ENCODE data around the gene OR51E1. TPM values are rescaled to one million over a fixed set of nuclear protein-coding genes. Genes with fewer than 3 reads are reported as not detected.

OR51E1 gene
- total and polyA plus RNA-seq, 9 of the 15 experiments (the other 6 are each of a cell fraction or from before 2014, with no cell fraction given), result 0.03 to 0.04 TPM; not detected in 7

DNA sequence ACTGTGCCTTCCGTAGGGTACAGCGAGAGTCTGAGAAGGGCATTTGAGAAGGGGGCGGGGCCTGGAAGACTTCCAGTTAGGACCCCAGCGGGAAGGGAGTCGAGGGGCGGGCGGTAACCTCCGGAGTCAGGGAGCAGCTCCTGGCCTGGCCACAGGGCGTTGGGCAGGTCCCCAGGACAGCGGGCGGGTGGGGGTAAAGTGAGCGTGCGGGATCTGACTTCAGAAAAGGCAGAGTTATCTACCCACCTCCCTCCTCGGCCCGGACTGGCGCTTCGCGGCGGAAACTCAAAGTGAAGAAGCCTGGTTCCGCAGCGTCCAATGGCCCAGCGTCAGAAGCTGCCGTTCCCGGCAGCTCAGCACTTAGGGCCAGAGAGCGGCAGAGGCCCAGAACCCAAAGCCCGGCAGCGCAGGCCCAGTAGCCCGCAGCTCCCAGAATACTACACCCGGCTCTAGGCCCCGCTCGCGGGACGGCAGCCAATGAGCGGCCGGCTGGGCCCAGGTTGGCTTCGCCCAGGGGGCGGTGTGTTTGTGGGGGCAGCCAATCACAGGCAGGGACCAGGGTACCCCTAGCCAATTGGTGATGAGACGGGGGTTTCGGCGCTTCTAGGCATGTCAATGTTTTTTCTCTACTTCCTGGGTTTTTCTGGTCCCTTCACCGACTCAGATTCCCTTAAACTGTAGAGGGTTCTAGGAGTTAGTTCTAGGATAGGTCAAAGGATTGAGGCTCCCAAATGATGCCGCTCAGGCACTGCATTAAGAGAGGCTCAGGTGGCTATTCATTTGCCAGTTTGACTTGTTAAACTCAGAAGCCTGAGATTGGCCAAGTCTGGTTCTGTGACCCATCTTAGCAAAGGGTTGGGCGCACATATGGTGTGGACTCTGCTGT lies 35.8 kb upstream of the OR51E1 start, which contains the start of gene TRIM68 (continued):
- TF ChIP-seq, protein P1, sequence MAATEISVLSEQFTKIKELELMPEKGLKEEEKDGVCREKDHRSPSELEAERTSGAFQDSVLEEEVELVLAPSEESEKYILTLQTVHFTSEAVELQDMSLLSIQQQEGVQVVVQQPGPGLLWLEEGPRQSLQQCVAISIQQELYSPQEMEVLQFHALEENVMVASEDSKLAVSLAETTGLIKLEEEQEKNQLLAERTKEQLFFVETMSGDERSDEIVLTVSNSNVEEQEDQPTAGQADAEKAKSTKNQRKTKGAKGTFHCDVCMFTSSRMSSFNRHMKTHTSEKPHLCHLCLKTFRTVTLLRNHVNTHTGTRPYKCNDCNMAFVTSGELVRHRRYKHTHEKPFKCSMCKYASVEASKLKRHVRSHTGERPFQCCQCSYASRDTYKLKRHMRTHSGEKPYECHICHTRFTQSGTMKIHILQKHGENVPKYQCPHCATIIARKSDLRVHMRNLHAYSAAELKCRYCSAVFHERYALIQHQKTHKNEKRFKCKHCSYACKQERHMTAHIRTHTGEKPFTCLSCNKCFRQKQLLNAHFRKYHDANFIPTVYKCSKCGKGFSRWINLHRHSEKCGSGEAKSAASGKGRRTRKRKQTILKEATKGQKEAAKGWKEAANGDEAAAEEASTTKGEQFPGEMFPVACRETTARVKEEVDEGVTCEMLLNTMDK (IDR thresholded peaks at IDR 0.05; ENCODE audit: borderline replicate concordance, insufficient read depth, low read depth, low read length, poor library complexity, severe bottlenecking), result peak; percentile 6
- TF ChIP-seq, protein P2, sequence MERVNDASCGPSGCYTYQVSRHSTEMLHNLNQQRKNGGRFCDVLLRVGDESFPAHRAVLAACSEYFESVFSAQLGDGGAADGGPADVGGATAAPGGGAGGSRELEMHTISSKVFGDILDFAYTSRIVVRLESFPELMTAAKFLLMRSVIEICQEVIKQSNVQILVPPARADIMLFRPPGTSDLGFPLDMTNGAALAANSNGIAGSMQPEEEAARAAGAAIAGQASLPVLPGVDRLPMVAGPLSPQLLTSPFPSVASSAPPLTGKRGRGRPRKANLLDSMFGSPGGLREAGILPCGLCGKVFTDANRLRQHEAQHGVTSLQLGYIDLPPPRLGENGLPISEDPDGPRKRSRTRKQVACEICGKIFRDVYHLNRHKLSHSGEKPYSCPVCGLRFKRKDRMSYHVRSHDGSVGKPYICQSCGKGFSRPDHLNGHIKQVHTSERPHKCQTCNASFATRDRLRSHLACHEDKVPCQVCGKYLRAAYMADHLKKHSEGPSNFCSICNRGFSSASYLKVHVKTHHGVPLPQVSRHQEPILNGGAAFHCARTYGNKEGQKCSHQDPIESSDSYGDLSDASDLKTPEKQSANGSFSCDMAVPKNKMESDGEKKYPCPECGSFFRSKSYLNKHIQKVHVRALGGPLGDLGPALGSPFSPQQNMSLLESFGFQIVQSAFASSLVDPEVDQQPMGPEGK (CRISPR knock-in tag; IDR thresholded peaks at IDR 0.05; ENCODE audit: borderline replicate concordance), result no peak
- TF ChIP-seq, protein P3, sequence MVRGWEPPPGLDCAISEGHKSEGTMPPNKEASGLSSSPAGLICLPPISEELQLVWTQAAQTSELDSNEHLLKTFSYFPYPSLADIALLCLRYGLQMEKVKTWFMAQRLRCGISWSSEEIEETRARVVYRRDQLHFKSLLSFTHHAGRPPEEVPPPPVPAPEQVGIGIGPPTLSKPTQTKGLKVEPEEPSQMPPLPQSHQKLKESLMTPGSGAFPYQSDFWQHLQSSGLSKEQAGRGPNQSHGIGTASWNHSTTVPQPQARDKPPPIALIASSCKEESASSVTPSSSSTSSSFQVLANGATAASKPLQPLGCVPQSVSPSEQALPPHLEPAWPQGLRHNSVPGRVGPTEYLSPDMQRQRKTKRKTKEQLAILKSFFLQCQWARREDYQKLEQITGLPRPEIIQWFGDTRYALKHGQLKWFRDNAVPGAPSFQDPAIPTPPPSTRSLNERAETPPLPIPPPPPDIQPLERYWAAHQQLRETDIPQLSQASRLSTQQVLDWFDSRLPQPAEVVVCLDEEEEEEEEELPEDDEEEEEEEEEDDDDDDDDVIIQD (CRISPR knock-in tag; IDR thresholded peaks at IDR 0.05), result no peak
- TF ChIP-seq DIDO1 (tag; IDR thresholded peaks at IDR 0.05; ENCODE audit: low read depth) (no peak), CBFA2T3 (IDR thresholded peaks at IDR 0.05) (no peak), RBFOX2 (IDR thresholded peaks at IDR 0.05; ENCODE audit: low read depth, low read length) (peak; percentile 90), ZNF785 (CRISPR knock-in tag; IDR thresholded peaks at IDR 0.05) (no peak), SMC3 (conservative IDR thresholded peaks at IDR 0.05; ENCODE audit: insufficient read depth, low read depth, low read length) (no peak), ZNF583 (CRISPR knock-in tag; IDR thresholded peaks at IDR 0.05) (no peak), NONO (IDR thresholded peaks at IDR 0.05; ENCODE audit: low read depth in 2 of 2, low read length in 1 of 2) (no peak; a peak in 1 of 4 replicates), LARP7 (IDR thresholded peaks at IDR 0.05) (no peak), ZNF764 (CRISPR knock-in tag; IDR thresholded peaks at IDR 0.05; ENCODE audit: low read depth) (no peak), MAFG (tag; conservative IDR thresholded peaks at IDR 0.05) (no peak), RCOR1 (IDR thresholded peaks at IDR 0.05; ENCODE audit: borderline replicate concordance in 1 of 2, low read depth in 2 of 2, low read length in 2 of 2) (no peak), MEF2D (tag; conservative IDR thresholded peaks at IDR 0.05; ENCODE audit: low read depth) (no peak), BHLHE40 (IDR thresholded peaks at IDR 0.05; ENCODE audit: low read length) (no peak), SLC30A9 (CRISPR knock-in tag; IDR thresholded peaks at IDR 0.05) (no peak)
- TF ChIP-seq, protein P4, sequence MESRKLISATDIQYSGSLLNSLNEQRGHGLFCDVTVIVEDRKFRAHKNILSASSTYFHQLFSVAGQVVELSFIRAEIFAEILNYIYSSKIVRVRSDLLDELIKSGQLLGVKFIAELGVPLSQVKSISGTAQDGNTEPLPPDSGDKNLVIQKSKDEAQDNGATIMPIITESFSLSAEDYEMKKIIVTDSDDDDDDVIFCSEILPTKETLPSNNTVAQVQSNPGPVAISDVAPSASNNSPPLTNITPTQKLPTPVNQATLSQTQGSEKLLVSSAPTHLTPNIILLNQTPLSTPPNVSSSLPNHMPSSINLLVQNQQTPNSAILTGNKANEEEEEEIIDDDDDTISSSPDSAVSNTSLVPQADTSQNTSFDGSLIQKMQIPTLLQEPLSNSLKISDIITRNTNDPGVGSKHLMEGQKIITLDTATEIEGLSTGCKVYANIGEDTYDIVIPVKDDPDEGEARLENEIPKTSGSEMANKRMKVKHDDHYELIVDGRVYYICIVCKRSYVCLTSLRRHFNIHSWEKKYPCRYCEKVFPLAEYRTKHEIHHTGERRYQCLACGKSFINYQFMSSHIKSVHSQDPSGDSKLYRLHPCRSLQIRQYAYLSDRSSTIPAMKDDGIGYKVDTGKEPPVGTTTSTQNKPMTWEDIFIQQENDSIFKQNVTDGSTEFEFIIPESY (CRISPR knock-in tag; IDR thresholded peaks at IDR 0.05), result peak; percentile 24; the same call in 1 of the 2 replicates
- TF ChIP-seq, protein P5, sequence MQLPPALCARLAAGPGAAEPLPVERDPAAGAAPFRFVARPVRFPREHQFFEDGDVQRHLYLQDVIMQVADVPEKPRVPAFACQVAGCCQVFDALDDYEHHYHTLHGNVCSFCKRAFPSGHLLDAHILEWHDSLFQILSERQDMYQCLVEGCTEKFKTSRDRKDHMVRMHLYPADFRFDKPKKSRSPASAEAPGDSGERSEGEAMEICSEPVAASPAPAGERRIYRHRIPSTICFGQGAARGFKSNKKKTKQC (CRISPR knock-in tag; IDR thresholded peaks at IDR 0.05), result peak; percentile 51; the same call in 1 of the 2 replicates

Data from K562 (cell line).